Measurements from ENCODE around the gene PRDX5. TPM values are rescaled to one million over a fixed set of nuclear protein-coding genes. Genes with fewer than 3 reads are reported as not detected.
A peak's percentile ranks its signal among the peaks of the same experiment; 100 is the strongest.

The PRDX5 gene
- total and polyA plus RNA-seq, 9 of the 15 experiments (the other 6 are each of a cell fraction or from before 2014, with no cell fraction given), result 40.8 to 327 (median 204) TPM

- peak; percentile 49; the same call in 1 of the 2 replicates for TF ChIP-seq ZNF263 (CRISPR knock-in tag; IDR thresholded peaks at IDR 0.05; ENCODE audit: borderline replicate concordance)
- peak; percentile 55 for TF ChIP-seq HCFC1 (IDR thresholded peaks at IDR 0.05; ENCODE audit: low read depth, low read length)
- TF ChIP-seq, protein P1, sequence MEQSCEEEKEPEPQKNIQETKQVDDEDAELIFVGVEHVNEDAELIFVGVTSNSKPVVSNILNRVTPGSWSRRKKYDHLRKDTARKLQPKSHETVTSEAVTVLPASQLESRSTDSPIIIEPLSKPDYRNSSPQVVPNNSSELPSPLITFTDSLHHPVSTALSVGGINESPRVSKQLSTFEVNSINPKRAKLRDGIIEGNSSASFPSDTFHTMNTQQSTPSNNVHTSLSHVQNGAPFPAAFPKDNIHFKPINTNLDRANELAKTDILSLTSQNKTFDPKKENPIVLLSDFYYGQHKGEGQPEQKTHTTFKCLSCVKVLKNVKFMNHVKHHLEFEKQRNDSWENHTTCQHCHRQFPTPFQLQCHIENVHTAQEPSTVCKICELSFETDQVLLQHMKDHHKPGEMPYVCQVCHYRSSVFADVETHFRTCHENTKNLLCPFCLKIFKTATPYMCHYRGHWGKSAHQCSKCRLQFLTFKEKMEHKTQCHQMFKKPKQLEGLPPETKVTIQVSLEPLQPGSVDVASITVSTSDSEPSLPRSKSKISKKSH (CRISPR knock-in tag; IDR thresholded peaks at IDR 0.05), result no peak
- TF ChIP-seq FOXP4 (CRISPR knock-in tag; IDR thresholded peaks at IDR 0.05; ENCODE audit: borderline replicate concordance), result no peak
- TF ChIP-seq MXI1 (IDR thresholded peaks at IDR 0.05; ENCODE audit: low read depth, low read length), result no peak
- TF ChIP-seq, protein P2, sequence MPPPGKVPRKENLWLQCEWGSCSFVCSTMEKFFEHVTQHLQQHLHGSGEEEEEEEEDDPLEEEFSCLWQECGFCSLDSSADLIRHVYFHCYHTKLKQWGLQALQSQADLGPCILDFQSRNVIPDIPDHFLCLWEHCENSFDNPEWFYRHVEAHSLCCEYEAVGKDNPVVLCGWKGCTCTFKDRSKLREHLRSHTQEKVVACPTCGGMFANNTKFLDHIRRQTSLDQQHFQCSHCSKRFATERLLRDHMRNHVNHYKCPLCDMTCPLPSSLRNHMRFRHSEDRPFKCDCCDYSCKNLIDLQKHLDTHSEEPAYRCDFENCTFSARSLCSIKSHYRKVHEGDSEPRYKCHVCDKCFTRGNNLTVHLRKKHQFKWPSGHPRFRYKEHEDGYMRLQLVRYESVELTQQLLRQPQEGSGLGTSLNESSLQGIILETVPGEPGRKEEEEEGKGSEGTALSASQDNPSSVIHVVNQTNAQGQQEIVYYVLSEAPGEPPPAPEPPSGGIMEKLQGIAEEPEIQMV (tag; conservative IDR thresholded peaks at IDR 0.05; ENCODE audit: low read depth), result no peak
- no peak for TF ChIP-seq NONO (IDR thresholded peaks at IDR 0.05; ENCODE audit: low read depth in 2 of 2, low read length in 1 of 2)
- TF ChIP-seq MTA1 (IDR thresholded peaks at IDR 0.05; ENCODE audit: borderline replicate concordance), result peak; percentile 86
- TF ChIP-seq, protein P3, sequence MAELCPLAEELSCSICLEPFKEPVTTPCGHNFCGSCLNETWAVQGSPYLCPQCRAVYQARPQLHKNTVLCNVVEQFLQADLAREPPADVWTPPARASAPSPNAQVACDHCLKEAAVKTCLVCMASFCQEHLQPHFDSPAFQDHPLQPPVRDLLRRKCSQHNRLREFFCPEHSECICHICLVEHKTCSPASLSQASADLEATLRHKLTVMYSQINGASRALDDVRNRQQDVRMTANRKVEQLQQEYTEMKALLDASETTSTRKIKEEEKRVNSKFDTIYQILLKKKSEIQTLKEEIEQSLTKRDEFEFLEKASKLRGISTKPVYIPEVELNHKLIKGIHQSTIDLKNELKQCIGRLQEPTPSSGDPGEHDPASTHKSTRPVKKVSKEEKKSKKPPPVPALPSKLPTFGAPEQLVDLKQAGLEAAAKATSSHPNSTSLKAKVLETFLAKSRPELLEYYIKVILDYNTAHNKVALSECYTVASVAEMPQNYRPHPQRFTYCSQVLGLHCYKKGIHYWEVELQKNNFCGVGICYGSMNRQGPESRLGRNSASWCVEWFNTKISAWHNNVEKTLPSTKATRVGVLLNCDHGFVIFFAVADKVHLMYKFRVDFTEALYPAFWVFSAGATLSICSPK (IDR thresholded peaks at IDR 0.05; ENCODE audit: borderline replicate concordance), result 0 out of 2 replicates have a peak, but pooled peaks have one; percentile 41
- TF ChIP-seq, protein P4, sequence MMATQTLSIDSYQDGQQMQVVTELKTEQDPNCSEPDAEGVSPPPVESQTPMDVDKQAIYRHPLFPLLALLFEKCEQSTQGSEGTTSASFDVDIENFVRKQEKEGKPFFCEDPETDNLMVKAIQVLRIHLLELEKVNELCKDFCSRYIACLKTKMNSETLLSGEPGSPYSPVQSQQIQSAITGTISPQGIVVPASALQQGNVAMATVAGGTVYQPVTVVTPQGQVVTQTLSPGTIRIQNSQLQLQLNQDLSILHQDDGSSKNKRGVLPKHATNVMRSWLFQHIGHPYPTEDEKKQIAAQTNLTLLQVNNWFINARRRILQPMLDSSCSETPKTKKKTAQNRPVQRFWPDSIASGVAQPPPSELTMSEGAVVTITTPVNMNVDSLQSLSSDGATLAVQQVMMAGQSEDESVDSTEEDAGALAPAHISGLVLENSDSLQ (IDR thresholded peaks at IDR 0.05), result peak; percentile 42; the same call in 1 of the 2 replicates
- TF ChIP-seq POLR2G (IDR thresholded peaks at IDR 0.05; ENCODE audit: low read depth, low read length), result peak; percentile 79
- peak; percentile 55; the same call in 1 of the 2 replicates for TF ChIP-seq ZNF175 (CRISPR knock-in tag; IDR thresholded peaks at IDR 0.05; ENCODE audit: low read depth)
- TF ChIP-seq, protein P5, sequence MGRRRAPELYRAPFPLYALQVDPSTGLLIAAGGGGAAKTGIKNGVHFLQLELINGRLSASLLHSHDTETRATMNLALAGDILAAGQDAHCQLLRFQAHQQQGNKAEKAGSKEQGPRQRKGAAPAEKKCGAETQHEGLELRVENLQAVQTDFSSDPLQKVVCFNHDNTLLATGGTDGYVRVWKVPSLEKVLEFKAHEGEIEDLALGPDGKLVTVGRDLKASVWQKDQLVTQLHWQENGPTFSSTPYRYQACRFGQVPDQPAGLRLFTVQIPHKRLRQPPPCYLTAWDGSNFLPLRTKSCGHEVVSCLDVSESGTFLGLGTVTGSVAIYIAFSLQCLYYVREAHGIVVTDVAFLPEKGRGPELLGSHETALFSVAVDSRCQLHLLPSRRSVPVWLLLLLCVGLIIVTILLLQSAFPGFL (CRISPR knock-in tag; IDR thresholded peaks at IDR 0.05), result no peak
- no peak for TF ChIP-seq ZNF699 (CRISPR knock-in tag; IDR thresholded peaks at IDR 0.05; ENCODE audit: insufficient replicate concordance)
- TF ChIP-seq PTTG1 (tag; IDR thresholded peaks at IDR 0.05; ENCODE audit: low read depth), result no peak
- 0 out of 2 replicates have a peak, but pooled peaks have one; percentile 30 for TF ChIP-seq PHF21A (IDR thresholded peaks at IDR 0.05; ENCODE audit: borderline replicate concordance, low read depth)
Measured at GRCh38 chr11:64355078-64355940, 37.4 kb downstream of the PRDX5 start (continued).
